ENCODE data around the gene OARD1. TPM values are rescaled to one million over a fixed set of nuclear protein-coding genes. Genes with fewer than 3 reads are reported as not detected.

Gene OARD1
- total and polyA plus RNA-seq, 8 donors: 14.9 to 56.4 (median 47.8) TPM

GRCh38 chr6:41075651-41076626, 3.8 kb upstream of the OARD1 start:
- Histone ChIP-seq H3K4me3 (no peak overlapping the region), H3K36me3 (peaks cover 0 to 21% of the 10 kb centered on the region in 2 donors), H3K27ac (peak overlapping the region in 1 of 2 donors; percentile 100), H3K4me1 (peaks cover 11 to 65% of the 10 kb centered on the region in 2 donors), H3K27me3 (no peaks in the 10 kb centered on the region), H3K9me3 (no peaks in the 10 kb centered on the region)
- intact Hi-C loops (cut with DNase I): no loop called here
- no peak for TF ChIP-seq CTCF (IDR thresholded peaks at IDR 0.05)
- no peak for DNase-seq
- no peak for ATAC-seq

- Histone ChIP-seq H3K9me3 (no peaks in the 10 kb centered on the region), H3K27me3 (no peaks in the 10 kb centered on the region), H3K4me1 (peaks cover 11 to 61% of the 10 kb centered on the region in 2 donors), H3K4me3 (peak overlapping the region; percentile 88 to 95), H3K36me3 (peaks cover 0 to 10% of the 10 kb centered on the region in 2 donors), H3K27ac (peak overlapping the region; percentile 99 to 100)
- intact Hi-C loops (cut with DNase I): no loop called here
- DNase-seq (no peak), ATAC-seq (no peak)
- no peak for TF ChIP-seq CTCF (IDR thresholded peaks at IDR 0.05)
Observed at GRCh38 chr6:41074692-41075436, 2.7 kb upstream of the OARD1 start.

GRCh38 chr6:41073968-41074691, 2.0 kb upstream of the OARD1 start:
- intact Hi-C loops (cut with DNase I): no loop called here
- ATAC-seq: no peak

GRCh38 chr6:41073203-41073967, 1.2 kb upstream of the OARD1 start:
- ATAC-seq (peak; percentile 30), DNase-seq (peak; percentile 75 to 95 (median 90))
- Histone ChIP-seq H3K27me3 (no peaks in the 10 kb centered on the region), H3K36me3 (no peaks in the 10 kb centered on the region), H3K9me3 (no peaks in the 10 kb centered on the region), H3K4me3 (peak overlapping the region; percentile 88 to 95), H3K4me1 (peaks cover 11 to 54% of the 10 kb centered on the region in 2 donors), H3K27ac (peak overlapping the region; percentile 99 to 100)
- TF ChIP-seq CTCF (IDR thresholded peaks at IDR 0.05): peak in 1 of 2 donors; percentile 47
- intact Hi-C loops (cut with DNase I): no loop called here

More at GRCh38 chr6:41073968-41074691, 2.0 kb upstream of the OARD1 start:
- Histone ChIP-seq H3K27ac (peak overlapping the region; percentile 99 to 100), H3K9me3 (no peaks in the 10 kb centered on the region), H3K27me3 (no peaks in the 10 kb centered on the region), H3K4me1 (peaks cover 11 to 58% of the 10 kb centered on the region in 2 donors), H3K4me3 (peak overlapping the region; percentile 88 to 95), H3K36me3 (peaks cover 0 to 3% of the 10 kb centered on the region in 2 donors)
- DNase-seq: peak in 1 of 4 donors; percentile 26
- no peak for TF ChIP-seq CTCF (IDR thresholded peaks at IDR 0.05)
